HepG2 (cell line): Measurements from ENCODE around the gene CABLES1. TPM values are rescaled to one million over a fixed set of nuclear protein-coding genes. Genes with fewer than 3 reads are reported as not detected.

ENCODE experiments used
- AFF4 ChIP-seq: sonication (generic); formaldehyde crosslinking; IDR thresholded peaks from 2 replicates; pipeline ENCODE4 v1.4.0; 2020; ENCODE audit warnings: missing genetic modification reagents
- AHR ChIP-seq: IDR thresholded peaks from 2 replicates; pipeline ENCODE4 v1.6.1; 2018; ENCODE audit warnings: missing genetic modification reagents, missing compliant biosample characterization
- ATF7-NPFF ChIP-seq: sonication (generic); formaldehyde crosslinking; IDR thresholded peaks from 2 replicates; pipeline ENCODE4 v1.8.1; 2023; ENCODE audit warnings: mild to moderate bottlenecking, low read depth, missing genetic modification reagents, moderate library complexity
- BATF2 ChIP-seq: sonication (generic); formaldehyde crosslinking; IDR thresholded peaks from 2 replicates; pipeline ENCODE4 v1.8.0; 2022; ENCODE audit warnings: mild to moderate bottlenecking, missing genetic modification reagents, moderate library complexity
- ELF3 ChIP-seq: IDR thresholded peaks from 2 replicates; pipeline ENCODE4 v1.6.1; 2016; ENCODE audit warnings: missing genetic modification reagents, missing compliant biosample characterization
- FOXC1 ChIP-seq: sonication (generic); formaldehyde crosslinking; IDR thresholded peaks from 2 replicates; pipeline ENCODE4 v1.8.0; 2022; ENCODE audit warnings: mild to moderate bottlenecking, missing genetic modification reagents, borderline replicate concordance
- HNF1A ChIP-seq, 2 experiments: sonication (generic) in 1 of 2; formaldehyde crosslinking in 1 of 2; IDR thresholded peaks; 2 replicates each; pipeline versions ENCODE4 v1.4.0 to v1.6.1; 2016 to 2020; ENCODE audit warnings: borderline replicate concordance in 1 of 2, low read depth in 1 of 2, mild to moderate bottlenecking in 1 of 2, missing genetic modification reagents in 1 of 2
- MEIS1 ChIP-seq: sonication (generic); formaldehyde crosslinking; IDR thresholded peaks from 2 replicates; pipeline ENCODE4 v1.9.0; 2021; ENCODE audit warnings: mild to moderate bottlenecking, missing genetic modification reagents, moderate library complexity, borderline replicate concordance
- MXD4 ChIP-seq: IDR thresholded peaks from 2 replicates; pipeline ENCODE4 v1.6.1; 2016; ENCODE audit warnings: mild to moderate bottlenecking, missing biosample characterization, missing genetic modification reagents
- MZF1 ChIP-seq: sonication (generic); formaldehyde crosslinking; IDR thresholded peaks from 2 replicates; pipeline ENCODE4 v1.8.1; 2023; ENCODE audit warnings: mild to moderate bottlenecking, missing genetic modification reagents, borderline replicate concordance
- NCOA2 ChIP-seq: sonication (generic); formaldehyde crosslinking; IDR thresholded peaks from 2 replicates; pipeline ENCODE4 v1.8.0; 2022; ENCODE audit warnings: inconsistent platforms
- ZBTB7A ChIP-seq: sonication (generic); formaldehyde crosslinking; IDR thresholded peaks from 2 replicates; pipeline ENCODE4 v1.8.0; 2022; ENCODE audit warnings: mild to moderate bottlenecking, missing genetic modification reagents
- ZGPAT ChIP-seq: IDR thresholded peaks from 2 replicates; pipeline ENCODE4 v1.6.1; 2016; ENCODE audit warnings: mild to moderate bottlenecking
- ZNF333 ChIP-seq: sonication (generic); formaldehyde crosslinking; IDR thresholded peaks from 2 replicates; pipeline ENCODE4 v1.4.0; 2020; ENCODE audit warnings: mild to moderate bottlenecking, missing genetic modification reagents, borderline replicate concordance
- ZNF337 ChIP-seq: sonication (generic); formaldehyde crosslinking; IDR thresholded peaks from 2 replicates; pipeline ENCODE4 v1.5.1; 2020; ENCODE audit warnings: missing genetic modification reagents, low read depth, mild to moderate bottlenecking, borderline replicate concordance
- ZNF546 ChIP-seq: sonication (generic); formaldehyde crosslinking; conservative IDR thresholded peaks from 2 replicates; pipeline ENCODE4 v1.8.1; 2023; ENCODE audit warnings: mild to moderate bottlenecking, missing genetic modification reagents
- polyA plus RNA-seq, 8 experiments: library from polyadenylated mRNA; depleted of rRNA in 3 of 8; stranded (reverse) in 7 of 8; unstranded in 1 of 8; fragments of >200 nt; fragmentation: Illumina TruSeq in 4 of 8; extraction: Trizol in 4 of 8; gene quantifications; 2 replicates each; pipeline versions ENCODE4 v1.2.1 to v1.2.3, GENCODE V29; 2011 to 2016; ENCODE audit warnings: low read depth in 4 of 8, missing spikeins in 1 of 8, mixed read lengths in 1 of 8; ENCODE audit not compliant: insufficient read depth in 1 of 8
- total RNA-seq, 5 experiments: library from RNA; depleted of rRNA; stranded (reverse); fragments of >200 nt; fragmentation: Illumina TruSeq; extraction: Trizol; gene quantifications; 2 replicates each; pipeline ENCODE4 v1.2.3, GENCODE V29; 2016; ENCODE audit warnings: low read depth in 1 of 5

Gene CABLES1
- total and polyA plus RNA-seq, 2 of the 13 experiments (the other 11 are each of a cell fraction or from before 2014, with no cell fraction given) = 14.7 to 25.8 TPM

- TF ChIP-seq HNF1A (IDR thresholded peaks at IDR 0.05; ENCODE audit: low read depth) (no peak; the same call in 1 of the 2 replicates), HNF1A (CRISPR knock-in tag; IDR thresholded peaks at IDR 0.05; ENCODE audit: borderline replicate concordance) (peak; percentile 65; the same call in 1 of the 2 replicates), ZNF333 (CRISPR knock-in tag) (peak; percentile 72; the same call in 1 of the 2 replicates), FOXC1 (peak; percentile 56; the same call in 1 of the 2 replicates), ATF7-NPFF (peak; percentile 59; the same call in 1 of the 2 replicates), NCOA2 (CRISPR knock-in tag) (peak; percentile 70), MZF1 (CRISPR knock-in tag) (peak; percentile 48; the same call in 1 of the 2 replicates), ELF3 (CRISPR knock-in tag) (peak; percentile 84), ZGPAT (CRISPR knock-in tag) (peak; percentile 84; the same call in 1 of the 2 replicates), AHR (peak; percentile 76; the same call in 1 of the 2 replicates), ZBTB7A (CRISPR knock-in tag) (peak; percentile 78; the same call in 1 of the 2 replicates), MXD4 (CRISPR knock-in tag) (peak; percentile 93), ZNF546 (CRISPR knock-in tag) (peak; percentile 79; the same call in 1 of the 2 replicates), AFF4 (CRISPR knock-in tag) (no peak), BATF2 (CRISPR knock-in tag) (no peak), MEIS1 (peak; percentile 91), ZNF337 (CRISPR knock-in tag) (peak; percentile 87)
These were observed 6.1 kb downstream of the CABLES1 start (continued) for GRCh38 chr18:23141104-23141999.
